NCI-H510A treated with DMSO at 0.1 percent for 48 hours (cell line): ENCODE data around the gene CDK6.
A peak's percentile ranks its signal among the peaks of the same experiment; 100 is the strongest.

Experiments used
- DNase-seq: peaks from one replicate; lab custom pipeline; 2025; lab: John Stamatoyannopoulos, UW

CDK6 gene

DNA sequence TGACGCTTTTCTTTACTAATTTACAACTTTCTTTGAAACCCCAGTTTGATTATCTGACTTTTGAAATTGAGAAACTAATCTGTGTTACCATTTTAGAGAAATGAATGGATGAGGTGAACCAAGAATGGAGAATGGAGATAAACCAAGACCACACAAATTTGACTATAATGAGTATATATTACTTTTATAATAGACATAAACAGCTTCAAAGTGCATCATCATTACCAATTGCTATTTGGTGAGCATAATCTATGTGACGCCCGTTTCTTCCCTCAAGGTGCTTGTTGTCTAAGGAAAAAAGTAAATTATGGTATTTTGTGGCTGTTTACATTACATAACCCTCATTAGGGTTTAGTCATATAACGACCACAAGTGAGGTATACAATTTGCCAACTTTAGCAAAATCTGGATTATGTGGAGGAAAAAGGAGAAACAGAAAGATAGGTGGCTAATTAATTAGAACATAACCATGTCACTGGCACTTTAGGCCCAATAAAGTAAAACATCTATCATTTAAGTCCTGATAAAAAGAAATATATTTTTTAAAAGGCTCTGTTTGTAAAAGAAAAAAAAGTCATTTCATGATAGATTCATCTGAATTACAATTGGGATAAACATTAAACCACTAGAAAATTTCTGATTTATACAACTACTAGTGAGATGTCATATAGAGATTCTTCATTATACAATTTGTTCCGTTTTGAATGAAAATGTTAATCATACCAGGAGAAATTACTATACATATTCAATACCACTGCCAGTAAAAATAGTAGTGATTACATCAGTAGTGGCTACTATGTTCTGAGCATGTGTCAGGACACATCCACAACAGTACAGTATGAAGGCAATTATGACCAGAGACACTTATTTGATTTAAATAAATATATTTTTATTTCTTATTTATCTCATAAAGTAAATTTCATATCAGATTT is 128.0 kb downstream of the CDK6 start:
- no peak for DNase-seq

GRCh38 chr7:92707435-92707834 is 128.9 kb downstream of the CDK6 start:
- no peak for DNase-seq

DNA sequence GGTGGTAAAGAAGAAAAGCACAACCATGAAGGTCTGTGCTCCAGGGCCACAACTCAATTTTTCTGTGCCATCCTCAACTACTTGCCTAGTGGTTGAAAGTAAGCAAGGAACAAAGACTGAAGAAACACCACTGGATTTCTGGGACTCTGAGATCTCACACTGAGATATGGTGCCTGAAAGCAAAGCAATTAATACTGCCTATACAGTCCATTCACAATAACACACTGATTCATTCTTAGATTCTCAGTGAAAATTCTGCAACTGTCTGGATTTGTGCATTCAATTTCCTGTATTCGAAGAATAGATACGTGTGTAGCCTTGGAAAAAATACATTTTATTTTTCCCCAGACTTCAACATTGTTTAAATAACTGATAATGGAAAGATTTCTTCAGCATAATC is 129.8 kb downstream of the CDK6 start:
- no peak for DNase-seq

GRCh38 chr7:92705831-92706230 is 130.5 kb downstream of the CDK6 start:
- no peak for DNase-seq

DNA sequence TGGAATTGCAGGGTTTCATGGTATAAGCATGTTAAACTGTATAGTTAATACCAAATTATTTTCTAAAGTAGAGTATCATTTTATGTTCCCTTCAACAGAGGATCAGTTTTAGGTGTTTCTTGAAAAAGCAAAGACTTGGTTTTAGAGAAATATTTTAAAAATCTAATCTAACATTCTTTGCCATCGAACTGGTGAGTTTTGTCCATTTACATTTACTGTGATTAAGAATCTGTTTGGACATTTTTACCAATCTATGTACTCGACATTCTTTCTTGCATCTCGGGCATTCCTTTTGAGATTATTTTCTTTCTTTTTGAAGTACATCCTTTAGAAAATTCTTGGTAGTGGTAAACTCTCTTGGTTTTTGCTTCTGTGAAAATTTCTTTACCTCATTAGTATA is 131.5 kb downstream of the CDK6 start:
- DNase-seq = no peak

DNA sequence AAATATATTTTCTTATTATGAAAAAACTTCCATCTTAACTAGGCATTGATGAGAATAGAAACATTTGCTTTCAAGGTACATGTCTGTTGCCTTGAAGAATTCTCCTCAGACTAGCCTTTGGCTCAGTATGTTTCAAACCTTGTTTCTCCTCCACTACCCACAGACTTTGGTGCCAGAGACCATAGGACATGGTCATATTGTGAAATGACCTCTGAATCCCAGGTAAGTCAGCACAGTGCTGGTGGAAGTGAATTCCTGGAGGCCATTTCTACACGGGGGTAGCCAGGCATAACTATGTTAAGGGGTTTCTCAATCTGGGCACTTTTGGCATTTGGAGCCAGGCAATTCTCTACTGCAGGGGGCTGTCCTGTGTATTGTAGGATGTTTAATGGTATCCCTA is 133.8 kb downstream of the CDK6 start:
- DNase-seq = no peak

GRCh38 chr7:92699966-92700514 is 136.3 kb downstream of the CDK6 start:
- no peak for DNase-seq

GRCh38 chr7:92699560-92699959 is 136.8 kb downstream of the CDK6 start:
- DNase-seq = no peak

- no peak for DNase-seq
These were observed 138.0 kb downstream of the CDK6 start for GRCh38 chr7:92698237-92698841.

GRCh38 chr7:92697414-92697813 is 139.0 kb downstream of the CDK6 start:
- DNase-seq = no peak

GRCh38 chr7:92697012-92697411 is 139.4 kb downstream of the CDK6 start:
- no peak for DNase-seq

DNA sequence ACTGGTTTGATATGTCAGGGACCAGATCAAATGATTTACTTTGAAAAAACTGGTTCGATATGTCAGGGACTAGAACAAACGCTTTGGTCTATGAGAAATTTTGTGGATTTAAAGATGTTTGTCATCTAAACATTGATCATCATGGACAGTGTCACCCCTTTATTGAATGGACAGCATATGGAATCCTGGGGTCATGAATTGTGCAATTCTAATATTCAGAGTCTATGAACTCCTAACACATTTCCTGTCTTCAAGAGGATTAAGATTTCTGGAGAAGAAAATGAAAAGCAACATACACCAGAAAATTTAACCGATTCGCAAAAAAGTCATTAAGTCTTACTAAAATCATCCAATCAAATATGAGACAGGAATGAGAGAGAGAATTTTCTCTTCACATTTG is 139.8 kb downstream of the CDK6 start:
- DNase-seq = no peak

- peak; percentile 42 for DNase-seq
These were observed 140.8 kb downstream of the CDK6 start for GRCh38 chr7:92695308-92696261.

DNA sequence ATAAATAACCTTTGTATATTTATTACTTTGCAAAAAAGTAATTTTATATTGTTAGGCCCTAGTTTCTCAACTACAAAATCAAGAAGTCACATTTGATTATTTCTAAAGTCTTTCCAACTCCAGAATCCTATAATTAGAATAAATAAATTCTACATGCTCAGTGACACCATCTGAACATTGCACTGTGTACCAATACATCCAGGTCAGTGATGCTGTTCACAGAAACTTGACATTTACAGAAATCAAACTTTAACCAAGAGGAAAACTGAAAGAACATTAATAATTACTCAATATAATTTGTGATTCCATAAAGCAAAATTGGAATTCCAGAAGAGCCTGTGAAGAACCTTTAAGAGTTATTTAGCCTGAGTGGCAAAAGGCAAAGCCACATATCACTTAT is 142.2 kb downstream of the CDK6 start:
- DNase-seq = no peak

- DNase-seq = no peak
These were observed 142.9 kb downstream of the CDK6 start for GRCh38 chr7:92693519-92693918.

GRCh38 chr7:92691578-92691977 is 144.8 kb downstream of the CDK6 start:
- peak; percentile 22 for DNase-seq

- no peak for DNase-seq
These were observed 151.0 kb downstream of the CDK6 start for GRCh38 chr7:92685136-92686042.

DNA sequence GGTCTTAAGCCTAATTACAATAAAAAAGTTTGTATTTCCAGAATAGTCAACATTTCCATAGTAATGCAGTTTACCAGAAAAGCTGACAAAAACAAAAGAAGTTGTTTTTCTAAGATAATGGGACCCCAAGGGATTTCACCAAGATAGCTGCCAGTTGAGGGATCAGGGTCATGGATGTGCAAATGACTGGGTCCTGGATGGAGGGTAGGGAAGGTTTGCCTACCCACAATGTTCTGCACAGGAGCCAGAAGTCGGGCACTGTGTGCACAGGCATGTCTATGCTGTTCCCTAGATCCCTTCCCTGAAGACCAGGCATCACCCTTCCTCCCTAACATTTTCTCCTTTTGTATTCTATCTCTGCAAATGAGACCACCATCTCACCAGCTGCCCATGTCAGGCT is 152.1 kb downstream of the CDK6 start:
- DNase-seq = no peak

- no peak for DNase-seq
These were observed 153.4 kb downstream of the CDK6 start for GRCh38 chr7:92682903-92683539.

- no peak for DNase-seq
These were observed 154.0 kb downstream of the CDK6 start for GRCh38 chr7:92682330-92682729.

GRCh38 chr7:92681633-92682032 is 154.7 kb downstream of the CDK6 start:
- no peak for DNase-seq
